ENCODE data around the gene HPS4. TPM values are rescaled to one million over a fixed set of nuclear protein-coding genes. Genes with fewer than 3 reads are reported as not detected.
A peak's percentile ranks its signal among the peaks of the same experiment; 100 is the strongest.

Gene HPS4
- total and polyA plus RNA-seq, 10 of the 15 experiments (the other 5 are each of a cell fraction or from before 2014, with no cell fraction given): 11.7 to 36.7 (median 30.8) TPM

DNA sequence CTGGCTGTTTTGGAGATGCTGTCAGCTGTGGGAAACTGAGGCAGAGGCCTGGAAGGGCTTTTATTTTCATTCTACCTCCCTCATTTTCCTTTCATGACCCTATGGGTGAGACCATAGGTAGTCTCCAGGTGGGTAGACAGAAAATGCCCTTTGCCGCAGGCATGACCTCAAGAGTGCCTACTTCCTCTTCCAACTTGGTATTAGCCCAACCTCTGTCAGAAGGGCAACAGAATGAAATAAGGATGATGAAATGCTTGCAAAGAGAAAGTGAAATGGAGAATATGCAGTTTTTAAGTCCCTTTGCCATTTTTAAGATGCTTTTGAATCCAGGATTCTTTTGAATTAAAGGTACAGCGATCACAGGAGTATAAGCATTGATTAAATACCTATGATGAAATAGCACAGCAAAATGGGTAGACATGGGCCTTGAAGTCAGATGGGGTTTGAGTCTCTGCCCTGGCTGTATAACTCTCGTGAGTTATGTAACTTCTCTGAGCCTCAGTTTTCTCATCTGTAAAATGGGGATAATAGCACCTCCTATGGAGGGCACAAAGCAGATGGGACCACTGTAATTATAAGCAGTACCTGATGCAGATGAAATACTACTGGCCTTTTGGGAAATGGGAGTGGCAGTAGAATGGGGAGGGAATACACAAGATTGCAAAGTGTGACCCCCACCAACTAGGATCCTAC lies 50.8 kb downstream of the HPS4 start (continued):
- no peak for TF ChIP-seq E2F4 (IDR thresholded peaks at IDR 0.05; ENCODE audit: low read depth, low read length)
- no peak for TF ChIP-seq RCOR1 (conservative IDR thresholded peaks at IDR 0.05; ENCODE audit: low read depth, low read length)
- TF ChIP-seq NKRF (conservative IDR thresholded peaks at IDR 0.05): 0 out of 2 replicates have a peak, but pooled peaks have one; percentile 22
- TF ChIP-seq IKZF2 (IDR thresholded peaks at IDR 0.05): peak; percentile 42 to 74; a peak in 3 of 4 replicates
- TF ChIP-seq NFXL1 (IDR thresholded peaks at IDR 0.05; ENCODE audit: borderline replicate concordance): no peak
- TF ChIP-seq SMARCA5 (IDR thresholded peaks at IDR 0.05): 0 out of 2 replicates have a peak, but pooled peaks have one; percentile 51
- peak; percentile 36 for TF ChIP-seq SKIL (IDR thresholded peaks at IDR 0.05; ENCODE audit: low read depth, poor library complexity, severe bottlenecking)
- no peak for TF ChIP-seq SUZ12 (IDR thresholded peaks at IDR 0.05; ENCODE audit: unreplicated experiment)
- no peak for TF ChIP-seq RAD21 (IDR thresholded peaks at IDR 0.05; ENCODE audit: insufficient read depth, low read depth, low read length)
- TF ChIP-seq, protein P1, sequence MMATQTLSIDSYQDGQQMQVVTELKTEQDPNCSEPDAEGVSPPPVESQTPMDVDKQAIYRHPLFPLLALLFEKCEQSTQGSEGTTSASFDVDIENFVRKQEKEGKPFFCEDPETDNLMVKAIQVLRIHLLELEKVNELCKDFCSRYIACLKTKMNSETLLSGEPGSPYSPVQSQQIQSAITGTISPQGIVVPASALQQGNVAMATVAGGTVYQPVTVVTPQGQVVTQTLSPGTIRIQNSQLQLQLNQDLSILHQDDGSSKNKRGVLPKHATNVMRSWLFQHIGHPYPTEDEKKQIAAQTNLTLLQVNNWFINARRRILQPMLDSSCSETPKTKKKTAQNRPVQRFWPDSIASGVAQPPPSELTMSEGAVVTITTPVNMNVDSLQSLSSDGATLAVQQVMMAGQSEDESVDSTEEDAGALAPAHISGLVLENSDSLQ (IDR thresholded peaks at IDR 0.05): peak; percentile 9; the same call in 1 of the 2 replicates
- no peak for TF ChIP-seq ESRRA (IDR thresholded peaks at IDR 0.05; ENCODE audit: low read length)
- no peak for TF ChIP-seq KLF5 (IDR thresholded peaks at IDR 0.05; ENCODE audit: partially characterized antibody)
- TF ChIP-seq NFIC (IDR thresholded peaks at IDR 0.05; ENCODE audit: low read depth, low read length): no peak
- TF ChIP-seq CEBPB (IDR thresholded peaks at IDR 0.05; ENCODE audit: borderline replicate concordance in 1 of 2, low read depth in 2 of 2, low read length in 2 of 2): 0 out of 4 replicates have a peak, but pooled peaks of 1 of the 2 experiments have one; percentile 56

All from GM12878 (cell line).